H1 (cell line): ENCODE data around the gene UGT2B17. TPM values are rescaled to one million over a fixed set of nuclear protein-coding genes. Genes with fewer than 3 reads are reported as not detected.

Experiments
- CTCF ChIA-PET: fragments of 300-600 bp; sonication (Branson Sonifier 250); formaldehyde crosslinking; loops from one replicate; lab custom pipeline; 2021; ENCODE audit not compliant: partially characterized antibody; lab: Charles Lee
- POLR2A ChIA-PET: fragments of 300-600 bp; sonication (Branson Sonifier 250); formaldehyde crosslinking; loops from one replicate; lab custom pipeline; 2021; ENCODE audit warnings: inconsistent platforms; ENCODE audit not compliant: partially characterized antibody; lab: Charles Lee
- DNase-seq, 2 experiments: peaks; one replicate each; pipeline versions ENCODE4 v3.0.0 to v3.0.0-alpha.2; 2010 to 2022; ENCODE audit warnings: low spot score in 2 of 2, low read depth in 1 of 2, mixed read lengths in 1 of 2
- FAIRE-seq: peaks from 2 replicates; lab custom pipeline; 2011; peaks lifted over from hg19 to GRCh38; lab: Jason Lieb, UNC
- H2AFZ ChIP-seq: 2 replicates; pipeline ENCODE4 v1.8.1; 2012; ENCODE audit warnings: low read length, inconsistent platforms
- H2AK5ac ChIP-seq: 2 replicates; pipeline ENCODE4 v1.6.1; 2013; ENCODE audit warnings: low read depth, low read length
- H2BK120ac ChIP-seq: replicated peaks from 2 replicates; pipeline ENCODE3; 2013; ENCODE audit warnings: low read depth, low read length, inconsistent platforms
- H2BK12ac ChIP-seq: 2 replicates; pipeline ENCODE4 v1.6.1; 2013; ENCODE audit warnings: low read depth, low read length
- H2BK15ac ChIP-seq: 2 replicates; pipeline ENCODE4 v1.6.1; 2013; ENCODE audit warnings: low read length
- H2BK20ac ChIP-seq: 2 replicates; pipeline ENCODE4 v1.6.1; 2013; ENCODE audit warnings: low read length
- H2BK5ac ChIP-seq: 2 replicates; pipeline ENCODE4 v1.6.1; 2013; ENCODE audit warnings: low read depth, low read length
- H3K14ac ChIP-seq: 2 replicates; pipeline ENCODE4 v1.6.1; 2013; ENCODE audit warnings: inconsistent platforms; ENCODE audit not compliant: insufficient read length
- H3K18ac ChIP-seq: 2 replicates; pipeline ENCODE4 v1.6.1; 2013; ENCODE audit warnings: low read length; ENCODE audit errors: extremely low read depth
- H3K23ac ChIP-seq: 2 replicates; pipeline ENCODE4 v1.6.1; 2013; ENCODE audit warnings: inconsistent platforms; ENCODE audit not compliant: insufficient read length
- H3K23me2 ChIP-seq: 2 replicates; pipeline ENCODE4 v1.6.1; 2013; ENCODE audit warnings: low read depth, low read length
- H3K27ac ChIP-seq: 2 replicates; pipeline ENCODE4 v1.6.1; 2011; ENCODE audit warnings: low read depth, low read length, inconsistent platforms
- H3K27me3 ChIP-seq, 4 experiments: replicated peaks in 1 of 4; 1 replicate in 1 of 4; 2 replicates in 3 of 4; pipeline versions ENCODE4 v1.6.1 to v1.8.1; 2011 to 2013; ENCODE audit warnings: low read length in 3 of 4, mild to moderate bottlenecking in 3 of 4, inconsistent platforms in 2 of 4, mixed read lengths in 2 of 4, moderate library complexity in 1 of 4; ENCODE audit not compliant: control insufficient read depth in 3 of 4, insufficient read depth in 3 of 4; ENCODE audit errors: extremely low read depth in 1 of 4
- H3K36me3 ChIP-seq, 4 experiments: 2 replicates each; pipeline versions ENCODE4 v1.6.1 to v1.8.1; 2011 to 2013; ENCODE audit warnings: mild to moderate bottlenecking in 4 of 4, low read length in 3 of 4, moderate library complexity in 2 of 4, control low read depth in 1 of 4, inconsistent platforms in 1 of 4; ENCODE audit not compliant: insufficient read depth in 4 of 4, control insufficient read depth in 2 of 4
- H3K4ac ChIP-seq: replicated peaks from 2 replicates; pipeline ENCODE3; 2013; ENCODE audit warnings: low read length, low read depth, mixed read lengths, inconsistent platforms; ENCODE audit not compliant: insufficient read length
- H3K4me1 ChIP-seq, 4 experiments: replicated peaks in 1 of 4; 1 replicate in 1 of 4; 2 replicates in 3 of 4; pipeline versions ENCODE4 v1.6.1 to v1.8.1; 2011 to 2013; ENCODE audit warnings: low read length in 3 of 4, inconsistent platforms in 2 of 4, mixed read lengths in 1 of 4; ENCODE audit not compliant: insufficient read depth in 4 of 4, control insufficient read depth in 3 of 4
- H3K4me2 ChIP-seq, 2 experiments: 2 replicates each; pipeline versions ENCODE4 v1.6.1 to v1.8.1; 2011 to 2013; ENCODE audit warnings: low read depth in 2 of 2, low read length in 2 of 2, control low read depth in 1 of 2, inconsistent platforms in 1 of 2, mild to moderate bottlenecking in 1 of 2; ENCODE audit not compliant: insufficient read depth in 1 of 2
- H3K4me3 ChIP-seq, 4 experiments: fragments of 200-600, 300-600 bp in 1 of 4; sonication (generic), shearing (Covaris generic), sonication (Bioruptor Twin) in 1 of 4; 2 replicates each; pipeline versions ENCODE4 v1.5.1 to v1.8.1; 2011 to 2016; ENCODE audit warnings: low read length in 4 of 4, low read depth in 3 of 4, control low read depth in 2 of 4, inconsistent platforms in 2 of 4, mild to moderate bottlenecking in 2 of 4, mixed read lengths in 1 of 4, moderate library complexity in 1 of 4; ENCODE audit not compliant: insufficient read depth in 2 of 4; ENCODE audit errors: extremely low read depth in 1 of 4
- H3K56ac ChIP-seq: replicated peaks from 2 replicates; pipeline ENCODE3; 2013; ENCODE audit warnings: low read depth, mild to moderate bottlenecking, mixed read lengths, low read length, inconsistent platforms; ENCODE audit not compliant: insufficient read length
- H3K79me1 ChIP-seq: 2 replicates; pipeline ENCODE4 v1.6.1; 2013; ENCODE audit warnings: low read depth, low read length, control low read depth
- H3K79me2 ChIP-seq, 2 experiments: 2 replicates each; pipeline versions ENCODE4 v1.6.1 to v1.8.1; 2012 to 2013; ENCODE audit warnings: low read length in 2 of 2, mild to moderate bottlenecking in 2 of 2, inconsistent platforms in 1 of 2; ENCODE audit not compliant: insufficient read depth in 2 of 2, control insufficient read depth in 1 of 2
- H3K9ac ChIP-seq, 4 experiments: replicated peaks in 1 of 4; 1 replicate in 1 of 4; 2 replicates in 3 of 4; pipeline versions ENCODE4 v1.6.1 to v1.8.1; 2011 to 2013; ENCODE audit warnings: low read depth in 3 of 4, low read length in 3 of 4, control low read depth in 2 of 4, mild to moderate bottlenecking in 2 of 4, moderate library complexity in 2 of 4, inconsistent platforms in 1 of 4; ENCODE audit errors: extremely low read depth in 1 of 4
- H3K9me3 ChIP-seq, 2 experiments: 2 replicates each; pipeline versions ENCODE4 v1.6.1 to v1.8.1; 2012 to 2013; ENCODE audit warnings: mild to moderate bottlenecking in 2 of 2, moderate library complexity in 2 of 2, control low read depth in 1 of 2, inconsistent platforms in 1 of 2, low read depth in 1 of 2, low read length in 1 of 2, mixed read lengths in 1 of 2; ENCODE audit not compliant: insufficient read depth in 2 of 2
- H4K20me1 ChIP-seq, 2 experiments: replicated peaks in 1 of 2; 2 replicates each; pipeline versions ENCODE3 to v1.8.1; 2011 to 2013; ENCODE audit warnings: inconsistent platforms in 2 of 2, low read length in 2 of 2, mild to moderate bottlenecking in 1 of 2; ENCODE audit not compliant: insufficient read depth in 2 of 2, control insufficient read depth in 1 of 2
- H4K5ac ChIP-seq: 2 replicates; pipeline ENCODE4 v1.6.1; 2013; ENCODE audit warnings: low read length, low read depth, mixed read lengths, inconsistent platforms; ENCODE audit not compliant: insufficient read length
- H4K8ac ChIP-seq: 2 replicates; pipeline ENCODE4 v1.8.0; 2013; ENCODE audit warnings: mild to moderate bottlenecking, moderate library complexity, low read length, inconsistent platforms; ENCODE audit not compliant: insufficient read depth; ENCODE audit errors: extremely low read depth
- H4K91ac ChIP-seq: replicated peaks from 2 replicates; pipeline ENCODE3; 2013; ENCODE audit warnings: low read length, mixed read lengths, inconsistent platforms; ENCODE audit not compliant: insufficient read length
- EP300 ChIP-seq, 2 experiments: IDR thresholded peaks; 1 replicate in 1 of 2; 2 replicates in 1 of 2; pipeline ENCODE4 v1.6.1; 2011 to 2012; ENCODE audit warnings: low read depth in 2 of 2, low read length in 2 of 2, mild to moderate bottlenecking in 2 of 2, borderline replicate concordance in 1 of 2, inconsistent platforms in 1 of 2, moderate library complexity in 1 of 2
- KDM4A ChIP-seq: IDR thresholded peaks from one replicate; pipeline ENCODE4 v1.7.1; 2012; ENCODE audit warnings: low read depth, mild to moderate bottlenecking, moderate library complexity, low read length, inconsistent platforms; ENCODE audit not compliant: severe bottlenecking
- SIN3A ChIP-seq, 2 experiments: IDR thresholded peaks in 1 of 2; conservative IDR thresholded peaks in 1 of 2; 2 replicates each; pipeline ENCODE4 v1.6.1; 2011 to 2012; ENCODE audit warnings: low read length in 2 of 2, improper control_type of control experiment in 1 of 2, low read depth in 1 of 2, mild to moderate bottlenecking in 1 of 2
- SP1 ChIP-seq: IDR thresholded peaks from 2 replicates; pipeline ENCODE4 v1.6.1; 2011; ENCODE audit warnings: low read depth, low read length
- SP2 ChIP-seq: IDR thresholded peaks from 2 replicates; pipeline ENCODE4 v1.6.1; 2012; ENCODE audit warnings: mild to moderate bottlenecking, low read length, inconsistent platforms
- TAF7 ChIP-seq: optimal IDR thresholded peaks from 2 replicates; pipeline ENCODE3; 2011; ENCODE audit warnings: low read depth, mild to moderate bottlenecking, inconsistent platforms, low read length, moderate library complexity, borderline replicate concordance
- ZNF274 ChIP-seq: IDR thresholded peaks from 2 replicates; pipeline ENCODE4 v1.7.0; 2012; ENCODE audit warnings: low read length, borderline replicate concordance; ENCODE audit errors: extremely low read depth
- polyA plus RNA-seq, 7 experiments: library from polyadenylated mRNA; depleted of rRNA in 3 of 7; stranded (reverse) in 5 of 7; unstranded in 2 of 7; fragments of >200 nt in 5 of 7; fragments of 200-250 nt in 2 of 7; gene quantifications; 1 replicate in 5 of 7; 2 replicates in 1 of 7; 4 replicates in 1 of 7; pipeline versions ENCODE4 v1.2.1 to v1.2.3, GENCODE V29; 2011 to 2013; ENCODE audit warnings: missing spikeins in 2 of 7, mixed read lengths in 2 of 7
- total RNA-seq: library from RNA; stranded (reverse); fragmentation: NEBNext Ultra II Directional; extraction: Animal tissue kit (Norgen Biotek cat#: 25700); gene quantifications from 2 replicates; pipeline ENCODE4 v1.2.1, GENCODE V29; 2021

UGT2B17 gene
- total and polyA plus RNA-seq, 2 of the 8 experiments (the other 6 are each of a cell fraction or from before 2014, with no cell fraction given), result not detected

DNA sequence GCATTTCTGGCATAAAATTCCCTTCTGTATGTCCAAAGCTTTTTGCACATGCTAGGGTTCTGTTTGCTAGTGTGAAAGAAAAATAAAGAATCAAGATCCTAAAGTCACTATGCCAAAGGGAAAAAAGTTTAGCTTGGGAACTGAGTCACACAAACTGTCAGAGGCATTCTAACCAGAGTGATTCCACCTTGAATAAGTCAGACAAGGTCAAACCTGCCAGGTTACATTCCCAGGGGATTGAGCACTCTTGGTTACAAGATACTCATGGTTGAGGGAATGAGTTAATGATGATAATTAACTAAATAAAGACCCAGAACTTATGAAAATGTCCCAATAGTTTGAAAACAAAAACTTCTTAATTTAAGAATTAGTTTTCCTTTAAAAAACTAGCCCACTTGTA, 13.7 kb upstream of the UGT2B17 start:
- Histone ChIP-seq H4K91ac (no peak overlapping the region), H3K27ac (no peak overlapping the region), H3K4me3 (no peak overlapping the region), H2AFZ (no peak overlapping the region), H3K79me2 (no peaks in the 10 kb centered on the region), H4K5ac (no peak overlapping the region), H2BK15ac (no peak overlapping the region), H3K9ac (no peak overlapping the region), H3K27me3 (no peaks in the 10 kb centered on the region), H3K36me3 (no peaks in the 10 kb centered on the region), H3K79me1 (no peaks in the 10 kb centered on the region), H3K23me2 (no peaks in the 10 kb centered on the region), H2BK5ac (no peak overlapping the region), H3K18ac (no peak overlapping the region), H2BK120ac (no peak overlapping the region), H3K9me3 (no peaks in the 10 kb centered on the region), H2BK20ac (no peak overlapping the region), H2BK12ac (no peak overlapping the region), H4K8ac (no peak overlapping the region), H3K23ac (no peak overlapping the region), H4K20me1 (no peaks in the 10 kb centered on the region), H3K4me2 (no peak overlapping the region), H2AK5ac (no peak overlapping the region), H3K4ac (no peak overlapping the region), H3K14ac (no peak overlapping the region), H3K4me1 (no peaks in the 10 kb centered on the region), H3K56ac (no peak overlapping the region)
- DNase-seq (no peak), FAIRE-seq (no peak)
- no peak for TF ChIP-seq KDM4A
- TF ChIP-seq SP1, result no peak
- no peak for TF ChIP-seq ZNF274
- no peak for TF ChIP-seq SP2
- TF ChIP-seq TAF7, result no peak
- no peak for TF ChIP-seq SIN3A (conservative IDR thresholded peaks at IDR 0.05 in 1 of 2, IDR thresholded peaks at IDR 0.05 in 1 of 2; ENCODE audit: low read depth in 1 of 2, low read length in 2 of 2)
- no peak for TF ChIP-seq EP300 (IDR thresholded peaks at IDR 0.05; ENCODE audit: borderline replicate concordance in 1 of 2, low read depth in 2 of 2, low read length in 2 of 2)
- ChIA-PET CTCF (no interaction called here), POLR2A (no interaction called here)
